Psoas muscle (tissue), 8 donors: ENCODE data around the gene EYA2. TPM values are rescaled to one million over a fixed set of nuclear protein-coding genes. Genes with fewer than 3 reads are reported as not detected.

Experiments used
- ATAC-seq, 4 donors: fragments of 200-7000 bp; cut with Tn5 transposase; one replicate each; pipeline ENCODE4 v1.9.1; 2020; ENCODE audit warnings: moderate library complexity in 3 of 4, mild to moderate bottlenecking in 2 of 4
- DNase-seq, 2 donors: peaks; one replicate each; pipeline ENCODE4 v3.0.0-alpha.2; 2020
- H3K27ac ChIP-seq: fragments of 200-600 bp; one replicate; pipeline ENCODE4 v1.8.0; 2022
- H3K27me3 ChIP-seq, 3 donors: fragments of 200-600 bp in 1 of 3; one replicate each; pipeline versions ENCODE4 v1.6.1 to v1.8.0; 2013 to 2022; ENCODE audit warnings: low read length in 2 of 3, mild to moderate bottlenecking in 2 of 3, moderate library complexity in 1 of 3; ENCODE audit not compliant: insufficient read depth in 3 of 3
- H3K36me3 ChIP-seq, 2 donors: fragments of 200-600 bp in 1 of 2; one replicate each; pipeline versions ENCODE4 v1.6.1 to v1.8.0; 2013 to 2022; ENCODE audit warnings: low read depth in 1 of 2, mild to moderate bottlenecking in 1 of 2, moderate library complexity in 1 of 2; ENCODE audit not compliant: insufficient read depth in 1 of 2
- H3K4me1 ChIP-seq: fragments of 200-600 bp; one replicate; pipeline ENCODE4 v1.8.0; 2022
- H3K4me3 ChIP-seq: fragments of 200-600 bp; one replicate; pipeline ENCODE4 v1.8.0; 2022; ENCODE audit warnings: mild to moderate bottlenecking
- H3K9me3 ChIP-seq: fragments of 200-600 bp; one replicate; pipeline ENCODE4 v1.8.0; 2022
- CTCF ChIP-seq: fragments of 200-600 bp; IDR thresholded peaks from one replicate; pipeline ENCODE4 v1.8.0; 2022; ENCODE audit warnings: antibody characterized with exemption
- WGBS, 3 donors: extraction: QIAGEN DNeasy Blood & Tissue Kit; methylation state at CpG; one replicate each; pipeline versions ENCODE4 v1.1.6 to v1.1.7; 2013; 5-methylcytosine and 5-hydroxymethylcytosine counted together
- intact Hi-C, 2 donors: fragments of 100-400 bp; cut with DNase I; formaldehyde crosslinking; loops; one replicate each; pipeline versions ENCODE4 v1.11.0 to v1.14.2; 2022
- polyA plus RNA-seq, 3 donors: library from polyadenylated mRNA; stranded (reverse); fragments of 200-250 nt; gene quantifications; one replicate each; pipeline ENCODE4 v1.2.3, GENCODE V29; 2013
- total RNA-seq, 4 donors: library from RNA; stranded (reverse); fragmentation: NEBNext Ultra II Directional in 2 of 4; extraction: Animal tissue kit (Norgen Biotek cat#: 25700) in 2 of 4; gene quantifications; one replicate each; pipeline versions ENCODE4 v1.2.1 to v1.2.4, GENCODE V29; 2021 to 2023
- donor health status: healthy with polysubstance abuse.
- donor health status: DM: no; HTN: no; CAD: no; lungs with moderate emphysema.
- donor health status: Bipolar disorder and iron deficiency.
- donor health status: healthy.
- donor health status: DM: yes; HTN: yes; CAD: no.
- donor health status: DM: no; HTN: no; CAD: no.
- donor health status: DM: no; HTN: no; CAD: no.
- donor health status: DM: yes; HTN: yes; CAD: no.

Gene EYA2
- total and polyA plus RNA-seq, 7 donors = 0.72 to 4.0 (median 2.0) TPM

- H3K4me3 ChIP-seq = no peak overlapping the region
- H3K27ac ChIP-seq = no peak overlapping the region
- no peak for TF ChIP-seq CTCF
- H3K9me3 ChIP-seq = no peaks in the 10 kb centered on the region
- no peaks in the 10 kb centered on the region for H3K4me1 ChIP-seq
- 61 to 70% (median 67%) methylated on average over 3 of the region's 3 CpGs for WGBS, 3 donors
- no peaks in the 10 kb centered on the region for H3K27me3 ChIP-seq
- intact Hi-C loops = no loop called here
- H3K36me3 ChIP-seq = no peaks in the 10 kb centered on the region
- DNase-seq (no peak), ATAC-seq (no peak)
These were observed 163.0 kb downstream of the EYA2 start for GRCh38 chr20:47057661-47058060.

- no peak for ATAC-seq
- DNase-seq = no peak
- H3K4me1 ChIP-seq = no peaks in the 10 kb centered on the region
- no peak overlapping the region for H3K27ac ChIP-seq
- intact Hi-C loops = no loop called here
- WGBS, 3 donors = 90 to 93% (median 92%) methylated on average over 4 of the region's 4 CpGs
- no peak for TF ChIP-seq CTCF
- no peaks in the 10 kb centered on the region for H3K9me3 ChIP-seq
- H3K27me3 ChIP-seq = no peaks in the 10 kb centered on the region
- no peak overlapping the region for H3K4me3 ChIP-seq
- no peaks in the 10 kb centered on the region for H3K36me3 ChIP-seq
These were observed 163.6 kb downstream of the EYA2 start for GRCh38 chr20:47058236-47058635.

DNA sequence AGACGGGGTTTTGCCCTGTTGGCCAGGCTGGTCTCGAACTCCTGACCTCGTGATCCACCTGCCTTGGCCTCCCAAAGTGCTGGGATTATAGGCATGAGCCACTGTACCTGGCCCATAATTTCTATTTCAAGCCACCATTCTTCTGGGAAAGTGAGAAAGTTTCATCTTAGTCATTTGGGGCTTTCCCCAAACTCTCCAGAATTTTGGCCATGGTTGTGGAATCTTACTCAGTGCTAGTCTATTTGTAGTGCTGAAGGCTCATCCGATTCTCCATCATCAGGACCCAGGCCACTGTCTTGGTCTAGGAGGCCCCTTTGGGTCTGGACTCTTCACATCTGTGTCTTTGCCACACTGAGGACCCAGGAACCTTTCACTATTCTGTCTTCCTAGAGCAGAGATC, 164.9 kb downstream of the EYA2 start:
- Histone ChIP-seq H3K36me3 (no peaks in the 10 kb centered on the region), H3K4me3 (no peak overlapping the region), H3K9me3 (no peaks in the 10 kb centered on the region), H3K4me1 (no peaks in the 10 kb centered on the region), H3K27ac (no peak overlapping the region), H3K27me3 (no peaks in the 10 kb centered on the region)
- TF ChIP-seq CTCF = no peak
- ATAC-seq (no peak), DNase-seq (no peak)
- intact Hi-C loops = no loop called here
- WGBS, 3 donors = 82 to 91% (median 86%) methylated on average over 4 of the region's 4 CpGs

DNA sequence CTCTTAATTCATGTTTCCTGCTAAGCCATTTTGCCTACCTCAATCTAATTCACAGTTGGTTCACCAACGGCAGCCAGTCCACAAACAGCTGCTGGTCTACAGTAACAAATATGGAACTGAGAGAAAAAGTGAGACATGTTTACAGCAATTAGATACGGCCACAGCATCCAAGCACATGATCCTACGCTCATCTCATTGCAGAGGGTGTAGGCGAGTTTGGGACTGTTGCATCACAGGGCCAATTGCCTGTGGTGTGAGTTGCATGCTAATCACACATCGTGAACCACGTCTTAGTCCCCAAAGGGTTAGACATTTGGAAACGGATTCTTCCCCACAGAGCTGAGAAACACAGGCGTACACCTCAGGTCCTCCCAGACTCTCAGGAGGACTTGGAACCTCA, 166.9 kb downstream of the EYA2 start:
- WGBS, 3 donors = 29 to 41% (median 30%) methylated on average over 8 of the region's 8 CpGs
- intact Hi-C loops = no loop called here
- H3K9me3 ChIP-seq = no peaks in the 10 kb centered on the region
- H3K4me3 ChIP-seq = no peak overlapping the region
- no peak for DNase-seq
- H3K27ac ChIP-seq = no peak overlapping the region
- H3K36me3 ChIP-seq = no peaks in the 10 kb centered on the region
- ATAC-seq = peak in 1 of 4 donors; percentile 48
- H3K4me1 ChIP-seq = no peaks in the 10 kb centered on the region
- H3K27me3 ChIP-seq = no peaks in the 10 kb centered on the region
- no peak for TF ChIP-seq CTCF

DNA sequence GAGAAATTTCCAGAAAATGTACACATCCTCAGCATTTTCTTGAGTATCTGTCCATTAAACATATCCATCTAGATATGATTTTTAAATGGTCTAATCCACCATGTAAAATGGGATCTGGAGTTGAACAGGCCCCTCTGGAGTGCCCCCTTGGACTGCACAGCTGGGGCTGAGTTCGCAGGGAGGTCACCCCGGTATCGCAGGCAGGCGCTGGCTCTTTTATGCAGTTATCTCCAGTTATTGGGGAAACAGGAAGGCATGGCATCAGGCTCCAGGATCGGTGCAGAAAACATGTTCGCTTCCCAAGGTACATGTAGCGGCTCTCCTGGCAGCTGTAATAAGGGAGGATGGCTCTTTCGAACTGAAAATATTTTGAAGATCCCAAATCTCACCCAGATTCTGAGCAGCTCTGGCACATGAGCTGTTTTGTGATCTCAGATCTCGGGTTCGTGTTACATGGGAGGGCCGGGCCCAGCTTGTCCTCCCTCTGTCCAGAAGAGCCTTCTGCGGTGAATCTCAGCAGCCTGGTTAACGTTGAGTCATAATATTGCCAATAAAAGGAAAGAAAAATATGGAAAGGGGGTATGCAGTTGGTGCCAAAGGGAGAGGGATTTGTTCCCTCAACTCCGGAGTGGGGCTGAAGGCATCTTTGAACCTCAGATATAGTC, 167.7 kb downstream of the EYA2 start:
- H3K27ac ChIP-seq = no peak overlapping the region
- H3K27me3 ChIP-seq = no peaks in the 10 kb centered on the region
- ATAC-seq (no peak), DNase-seq (no peak)
- WGBS, 3 donors = 35 to 45% (median 42%) methylated on average over 14 of the region's 14 CpGs
- no peaks in the 10 kb centered on the region for H3K36me3 ChIP-seq
- no peak overlapping the region for H3K4me3 ChIP-seq
- intact Hi-C loops = no loop called here
- H3K9me3 ChIP-seq = peaks cover 2% of the 10 kb centered on the region
- no peaks in the 10 kb centered on the region for H3K4me1 ChIP-seq
- TF ChIP-seq CTCF = no peak
